H1 (cell line): ENCODE data around the gene RBM15B. TPM values are rescaled to one million over a fixed set of nuclear protein-coding genes. Genes with fewer than 3 reads are reported as not detected.

Experiments used
- SUZ12 ChIP-seq: fragments of 200-600 bp; sonication (generic); IDR thresholded peaks from 2 replicates; pipeline ENCODE4 v1.6.1; 2012; ENCODE audit warnings: mild to moderate bottlenecking, inconsistent platforms, low read length, moderate library complexity, mixed read lengths
- polyA plus RNA-seq, 7 experiments: library from polyadenylated mRNA; depleted of rRNA in 3 of 7; stranded (reverse) in 5 of 7; unstranded in 2 of 7; fragments of >200 nt in 5 of 7; fragments of 200-250 nt in 2 of 7; gene quantifications; 1 replicate in 5 of 7; 2 replicates in 1 of 7; 4 replicates in 1 of 7; pipeline versions ENCODE4 v1.2.1 to v1.2.3, GENCODE V29; 2011 to 2013; ENCODE audit warnings: missing spikeins in 2 of 7, mixed read lengths in 2 of 7
- total RNA-seq: library from RNA; stranded (reverse); fragmentation: NEBNext Ultra II Directional; extraction: Animal tissue kit (Norgen Biotek cat#: 25700); gene quantifications from 2 replicates; pipeline ENCODE4 v1.2.1, GENCODE V29; 2021

The RBM15B gene
- total and polyA plus RNA-seq, 2 of the 8 experiments (the other 6 are each of a cell fraction or from before 2014, with no cell fraction given) = 22.2 to 59.1 TPM

DNA sequence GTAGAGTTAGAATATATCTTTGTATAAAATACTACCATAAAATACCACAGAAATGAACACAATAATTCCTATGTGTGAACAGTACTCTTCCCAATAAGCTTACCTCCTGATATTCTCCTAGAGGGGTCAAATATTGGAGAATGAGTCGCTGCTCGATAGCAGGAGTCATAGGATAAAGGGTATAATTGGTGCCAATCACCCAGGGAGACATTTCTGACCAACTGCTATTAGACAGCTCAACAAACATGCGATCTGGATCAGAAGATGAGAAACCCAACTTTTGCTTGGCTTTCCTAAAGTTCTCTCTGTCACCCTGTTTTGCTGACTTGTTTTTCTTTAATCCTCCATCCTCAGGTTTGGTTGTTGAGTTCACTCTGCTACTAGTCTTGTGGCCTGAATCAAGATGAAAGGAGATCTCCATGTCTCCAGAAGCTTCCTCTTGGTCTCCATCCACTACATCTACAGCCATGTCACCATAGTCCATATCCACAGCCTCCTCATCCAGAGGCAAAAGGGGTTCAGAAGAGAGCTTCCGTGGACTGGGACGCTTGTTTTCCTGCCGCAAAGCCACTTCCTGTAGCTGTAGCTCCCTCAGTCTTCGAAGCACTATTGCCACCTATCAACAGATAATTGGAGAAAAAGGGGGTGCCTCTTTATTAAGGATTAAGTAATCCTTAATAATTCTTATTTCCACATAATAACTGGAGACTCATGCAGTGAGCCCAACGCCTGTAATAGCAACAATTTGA lies 50.4 kb downstream of the RBM15B start (continued):
- no peak for TF ChIP-seq SUZ12
